ENCODE results near the gene PRRX1. TPM values are rescaled to one million over a fixed set of nuclear protein-coding genes. Genes with fewer than 3 reads are reported as not detected.

PRRX1 gene
- total and polyA plus RNA-seq, 2 of the 13 experiments (the other 11 are each of a cell fraction or from before 2014, with no cell fraction given) = not detected

DNA sequence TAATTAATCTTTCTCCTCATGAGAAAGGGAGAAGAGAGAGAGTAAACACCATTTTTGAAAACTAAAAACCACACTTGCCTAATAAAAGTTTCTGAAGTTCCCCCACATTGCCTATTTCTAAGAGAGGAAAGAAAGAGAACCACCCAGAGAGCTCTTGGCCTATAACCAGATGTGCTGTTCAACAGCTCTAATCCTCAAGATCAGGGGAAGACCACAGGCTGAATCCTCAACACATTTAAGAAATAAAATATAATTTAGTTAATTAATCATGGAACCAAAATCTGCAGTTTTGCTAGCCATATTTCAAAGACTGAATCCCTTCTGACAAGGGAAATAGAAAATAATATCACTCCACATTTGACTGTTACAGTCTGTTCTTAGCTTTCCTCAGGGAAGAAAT is 11.9 kb downstream of the PRRX1 start:
- Histone ChIP-seq H3K36me3 (replicated peaks in 1 of 2; ENCODE audit: control insufficient read depth in 1 of 2, insufficient read depth in 2 of 2, low read length in 2 of 2) (no peaks in the 10 kb centered on the region), H3K4me1 (ENCODE audit: insufficient read depth, low read length) (no peaks in the 10 kb centered on the region), H3K4me3 (replicated peaks in 1 of 3; ENCODE audit: insufficient read depth in 1 of 3, low read depth in 2 of 3, low read length in 3 of 3) (no peak overlapping the region), H2AFZ (ENCODE audit: low read length) (no peak overlapping the region), H3K27me3 (ENCODE audit: control insufficient read depth in 1 of 2, insufficient read depth in 2 of 2, low read length in 2 of 2) (peaks cover 0 to 9% of the 10 kb centered on the region in 2 experiments; a peak in 1 of 5 replicates), H3K27ac (ENCODE audit: extremely low read length, insufficient read depth, low read length) (no peak overlapping the region), H3K9ac (ENCODE audit: insufficient read depth, low read depth, low read length) (no peak overlapping the region), H3K79me2 (ENCODE audit: insufficient read depth, low read length) (no peaks in the 10 kb centered on the region), H3K4me2 (ENCODE audit: low read depth, low read length) (no peak overlapping the region), H4K20me1 (ENCODE audit: insufficient read depth, low read length) (no peaks in the 10 kb centered on the region), H3K9me3 (ENCODE audit: low read length) (no peaks in the 10 kb centered on the region)
- POLR2A ChIA-PET = no interaction called here
- no peak for ATAC-seq
- no peak for FAIRE-seq
- intact Hi-C loops (cut with micrococcal nuclease; ENCODE audit: unreplicated experiment) (no loop called here), in situ Hi-C loops (cut with HindIII; ENCODE audit: extremely low pct_ligation_motif_present, low pct_unique_long_range_greater_than_20kb) (no loop called here)
- CTCF ChIA-PET (ENCODE audit: low intra/inter-chr PET ratio, low total read pairs) = no interaction called here
- TF ChIP-seq KIAA2018 (CRISPR knock-in tag; IDR thresholded peaks at IDR 0.05; ENCODE audit: borderline replicate concordance) (no peak), ZNF552 (CRISPR knock-in tag; IDR thresholded peaks at IDR 0.05; ENCODE audit: borderline replicate concordance) (no peak), ZNF703 (CRISPR knock-in tag; IDR thresholded peaks at IDR 0.05; ENCODE audit: borderline replicate concordance) (no peak), FOXJ3 (CRISPR knock-in tag; IDR thresholded peaks at IDR 0.05; ENCODE audit: borderline replicate concordance) (no peak), ZNF850 (CRISPR knock-in tag; conservative IDR thresholded peaks at IDR 0.05) (no peak), ZNF549 (CRISPR knock-in tag; IDR thresholded peaks at IDR 0.05) (no peak), GPN1 (CRISPR knock-in tag; IDR thresholded peaks at IDR 0.05; ENCODE audit: borderline replicate concordance) (no peak)
- TF ChIP-seq, protein P1, sequence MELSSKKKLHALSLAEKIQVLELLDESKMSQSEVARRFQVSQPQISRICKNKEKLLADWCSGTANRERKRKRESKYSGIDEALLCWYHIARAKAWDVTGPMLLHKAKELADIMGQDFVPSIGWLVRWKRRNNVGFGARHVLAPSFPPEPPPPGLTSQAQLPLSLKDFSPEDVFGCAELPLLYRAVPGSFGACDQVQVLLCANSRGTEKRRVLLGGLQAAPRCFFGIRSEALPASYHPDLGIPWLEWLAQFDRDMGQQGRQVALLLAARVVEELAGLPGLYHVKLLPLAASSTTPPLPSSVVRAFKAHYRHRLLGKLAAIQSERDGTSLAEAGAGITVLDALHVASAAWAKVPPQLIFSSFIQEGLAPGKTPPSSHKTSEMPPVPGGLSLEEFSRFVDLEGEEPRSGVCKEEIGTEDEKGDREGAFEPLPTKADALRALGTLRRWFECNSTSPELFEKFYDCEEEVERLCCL (CRISPR knock-in tag; IDR thresholded peaks at IDR 0.05; ENCODE audit: borderline replicate concordance) = no peak
- BruUV-seq (replicated peaks) = no TSS peak
- DNase-seq (ENCODE audit: low spot score) = no peak

Measured in HepG2 (cell line).